ENCODE results near the gene MYOD1. TPM values are rescaled to one million over a fixed set of nuclear protein-coding genes. Genes with fewer than 3 reads are reported as not detected.

The MYOD1 gene
- total RNA-seq, 3 donors from 2014 or later: not detected

DNA sequence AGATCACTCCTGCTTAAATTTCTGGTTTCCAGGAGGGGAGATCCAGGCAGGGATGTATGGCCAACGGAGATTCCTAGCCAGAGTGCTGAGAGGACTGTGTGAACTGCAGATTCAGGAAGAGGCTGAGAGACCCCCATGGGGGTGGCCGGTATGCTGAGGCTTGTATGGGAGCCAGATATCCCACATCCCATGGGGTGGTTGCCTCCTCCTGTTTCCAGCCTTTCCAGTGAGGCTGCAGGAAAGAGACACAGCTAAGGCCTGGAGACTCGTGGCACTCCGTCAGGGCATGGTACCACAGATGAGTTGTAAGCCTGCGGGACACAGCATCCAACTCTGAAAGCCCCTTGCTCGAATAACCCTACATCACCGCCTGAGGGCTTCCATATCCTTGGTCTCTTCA is 1.4 kb upstream of the MYOD1 start:
- DNase-seq: no peak
- Histone ChIP-seq H3K4me1 (ENCODE audit: low read depth) (no peaks in the 10 kb centered on the region), H3K4me3 (no peak overlapping the region), H3K36me3 (ENCODE audit: low read depth) (no peaks in the 10 kb centered on the region), H3K9me3 (no peaks in the 10 kb centered on the region)
- intact Hi-C loops (cut with DNase I, micrococcal nuclease): no loop called here
- no peak for ATAC-seq
- no peak for TF ChIP-seq CTCF (IDR thresholded peaks at IDR 0.05)

GRCh38 chr11:17718510-17718962 is 835 bp upstream of the MYOD1 start:
- no peaks in the 10 kb centered on the region for H3K9me3 ChIP-seq
- no peak for DNase-seq
- no peaks in the 10 kb centered on the region for H3K4me1 ChIP-seq (ENCODE audit: low read depth)
- no peak for TF ChIP-seq CTCF (IDR thresholded peaks at IDR 0.05)
- H3K36me3 ChIP-seq (ENCODE audit: low read depth): no peaks in the 10 kb centered on the region
- intact Hi-C loops (cut with DNase I, micrococcal nuclease): no loop called here
- no peak for ATAC-seq
- no peak overlapping the region for H3K4me3 ChIP-seq

- intact Hi-C loops (cut with DNase I, micrococcal nuclease): no loop called here
- DNase-seq: no peak
- ATAC-seq: no peak
- TF ChIP-seq CTCF (IDR thresholded peaks at IDR 0.05): no peak
- no peaks in the 10 kb centered on the region for H3K36me3 ChIP-seq (ENCODE audit: low read depth)
- no peaks in the 10 kb centered on the region for H3K4me1 ChIP-seq (ENCODE audit: low read depth)
- no peak overlapping the region for H3K4me3 ChIP-seq
- H3K9me3 ChIP-seq: no peaks in the 10 kb centered on the region
These were observed 796 bp downstream of the MYOD1 start for GRCh38 chr11:17719938-17720795.

GRCh38 chr11:17720796-17721171 is 1.4 kb downstream of the MYOD1 start:
- Histone ChIP-seq H3K4me1 (ENCODE audit: low read depth) (no peaks in the 10 kb centered on the region), H3K36me3 (ENCODE audit: low read depth) (no peaks in the 10 kb centered on the region), H3K4me3 (no peak overlapping the region), H3K9me3 (no peaks in the 10 kb centered on the region)
- intact Hi-C loops (cut with DNase I, micrococcal nuclease): no loop called here
- DNase-seq (no peak), ATAC-seq (no peak)
- no peak for TF ChIP-seq CTCF (IDR thresholded peaks at IDR 0.05)

DNA sequence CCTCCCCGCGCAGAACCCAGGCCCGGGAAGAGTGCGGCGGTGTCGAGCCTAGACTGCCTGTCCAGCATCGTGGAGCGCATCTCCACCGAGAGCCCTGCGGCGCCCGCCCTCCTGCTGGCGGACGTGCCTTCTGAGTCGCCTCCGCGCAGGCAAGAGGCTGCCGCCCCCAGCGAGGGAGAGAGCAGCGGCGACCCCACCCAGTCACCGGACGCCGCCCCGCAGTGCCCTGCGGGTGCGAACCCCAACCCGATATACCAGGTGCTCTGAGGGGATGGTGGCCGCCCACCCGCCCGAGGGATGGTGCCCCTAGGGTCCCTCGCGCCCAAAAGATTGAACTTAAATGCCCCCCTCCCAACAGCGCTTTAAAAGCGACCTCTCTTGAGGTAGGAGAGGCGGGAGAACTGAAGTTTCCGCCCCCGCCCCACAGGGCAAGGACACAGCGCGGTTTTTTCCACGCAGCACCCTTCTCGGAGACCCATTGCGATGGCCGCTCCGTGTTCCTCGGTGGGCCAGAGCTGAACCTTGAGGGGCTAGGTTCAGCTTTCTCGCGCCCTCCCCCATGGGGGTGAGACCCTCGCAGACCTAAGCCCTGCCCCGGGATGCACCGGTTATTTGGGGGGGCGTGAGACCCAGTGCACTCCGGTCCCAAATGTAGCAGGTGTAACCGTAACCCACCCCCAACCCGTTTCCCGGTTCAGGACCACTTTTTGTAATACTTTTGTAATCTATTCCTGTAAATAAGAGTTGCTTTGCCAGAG is 2.0 kb downstream of the MYOD1 start:
- no peaks in the 10 kb centered on the region for H3K9me3 ChIP-seq
- intact Hi-C loops (cut with DNase I, micrococcal nuclease): no loop called here
- H3K4me3 ChIP-seq: no peak overlapping the region
- no peaks in the 10 kb centered on the region for H3K36me3 ChIP-seq (ENCODE audit: low read depth)
- no peak for DNase-seq
- no peaks in the 10 kb centered on the region for H3K4me1 ChIP-seq (ENCODE audit: low read depth)
- ATAC-seq: no peak
- TF ChIP-seq CTCF (IDR thresholded peaks at IDR 0.05): no peak

All from mucosa of descending colon (tissue), 3 donors.